ENCODE measurements around the gene FAM156B. TPM values are rescaled to one million over a fixed set of nuclear protein-coding genes. Genes with fewer than 3 reads are reported as not detected.

FAM156B gene
- total and polyA plus RNA-seq, 2 of the 4 experiments (the other 2 are of a cell fraction): 17.9 to 52.4 TPM

DNA sequence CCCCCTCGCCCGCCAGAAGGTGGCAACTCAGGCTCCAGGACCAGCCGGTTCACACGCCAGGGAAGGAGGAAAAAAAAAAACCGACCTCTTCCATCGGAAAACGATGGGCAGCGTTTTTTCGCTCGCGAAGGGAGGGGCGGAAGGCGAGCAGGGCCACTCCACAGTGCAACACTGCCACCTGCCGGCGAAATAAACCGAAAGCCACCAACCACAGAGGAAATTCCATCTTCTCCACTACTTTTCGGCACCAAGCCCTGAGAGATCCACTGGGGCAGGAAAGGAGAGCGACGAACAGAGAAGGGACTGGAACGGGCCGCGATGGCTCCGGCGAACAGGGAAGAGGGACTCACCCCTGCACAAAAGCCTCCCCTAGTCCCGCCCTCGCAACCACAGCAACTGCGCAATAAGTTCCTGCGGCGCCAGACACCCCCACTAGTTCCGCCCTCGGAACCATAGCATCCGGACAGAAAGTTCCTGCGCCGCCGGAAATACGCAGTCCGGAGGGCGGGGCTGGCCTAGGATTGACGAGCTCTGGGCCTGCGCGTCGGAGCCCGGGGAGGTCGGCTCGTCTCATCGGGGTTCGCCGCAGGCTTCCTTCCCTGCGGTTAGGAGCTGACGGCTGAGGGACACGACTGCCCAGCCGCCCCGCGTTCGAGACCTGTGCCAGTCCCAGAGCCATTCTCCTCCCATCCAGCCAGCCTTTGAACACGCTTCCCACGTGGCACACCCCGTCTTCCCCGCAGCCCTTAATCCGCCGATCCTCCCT is 37.8 kb downstream of the FAM156B start:
- in situ Hi-C loops (cut with MboI; ENCODE audit: low sequenced_read_pairs): no loop called here
- dilution Hi-C loops (cut with HindIII; ENCODE audit: low sequenced_read_pairs, unreplicated experiment): no loop called here
- H4K8ac ChIP-seq (ENCODE audit: low read depth in 2 of 2, low read length in 2 of 2): peak overlapping the region; percentile 57 to 97
- H3K4me1 ChIP-seq (ENCODE audit: control insufficient read depth, insufficient read depth, low read length): no peaks in the 10 kb centered on the region
- peak overlapping the region; percentile 98 for H3K23ac ChIP-seq (ENCODE audit: low read depth, low read length)
- peak overlapping the region; percentile 88 for H3K18ac ChIP-seq (ENCODE audit: low read depth, low read length)
- H3K9ac ChIP-seq (ENCODE audit: low read depth, low read length): peak overlapping the region; percentile 95
- CTCF ChIA-PET: no interaction called here
- peak overlapping the region; percentile 91 for H2BK5ac ChIP-seq (ENCODE audit: low read depth, low read length, poor library complexity, severe bottlenecking)
- peak overlapping the region; percentile 86; the same call in 1 of the 3 replicates for H2BK15ac ChIP-seq (ENCODE audit: low read depth, low read length)
- peak overlapping the region; percentile 98 for H2AK9ac ChIP-seq (replicated peaks; ENCODE audit: low read depth, low read length, poor library complexity)
- peak overlapping the region; percentile 95 for H3K56ac ChIP-seq (ENCODE audit: extremely low read depth, insufficient read depth, low read length)
- peak overlapping the region; percentile 99 for H4K91ac ChIP-seq (ENCODE audit: insufficient read depth, low read depth, low read length)
- H2BK20ac ChIP-seq (ENCODE audit: low read depth, low read length): peak overlapping the region; percentile 90
- peak overlapping the region; percentile 95 for H4K5ac ChIP-seq (ENCODE audit: low read depth, low read length)
- ATAC-seq (ENCODE audit: low read depth) (peak; percentile 96), DNase-seq (peak; percentile 96)
- H3K4ac ChIP-seq (ENCODE audit: low read depth, low read length): peak overlapping the region; percentile 99
- H3K27ac ChIP-seq (ENCODE audit: insufficient read depth, low read length): peak overlapping the region; percentile 97
- H3K79me1 ChIP-seq (ENCODE audit: low read depth in 1 of 2, low read length in 2 of 2): peaks cover 0 to 2% of the 10 kb centered on the region in 2 experiments; a peak in 1 of 4 replicates
- H3K4me3 ChIP-seq (ENCODE audit: insufficient read depth, low read depth, low read length): peak overlapping the region; percentile 57
- BruUV-seq (replicated peaks): no TSS peak
- intact Hi-C loops (cut with micrococcal nuclease): no loop called here
- WGBS, 2 experiments (ENCODE audit: extremely low coverage in 2 of 2, insufficient read length in 1 of 2): 0% methylated on average over 2 of the region's 61 CpGs; no CpG with 5 or more reads in 1 of the 2 experiments
- no peaks in the 10 kb centered on the region for H3K9me3 ChIP-seq (ENCODE audit: control insufficient read depth, insufficient read depth, low read length)
- H3K27me3 ChIP-seq (ENCODE audit: control insufficient read depth, insufficient read depth, low read length): no peaks in the 10 kb centered on the region
- no peaks in the 10 kb centered on the region for H4K20me1 ChIP-seq (ENCODE audit: insufficient read depth, low read length)
- no peaks in the 10 kb centered on the region for H3K36me3 ChIP-seq (ENCODE audit: control insufficient read depth, insufficient read depth, low read length)
- H3K9me1 ChIP-seq (ENCODE audit: insufficient read depth, low read length): peaks cover 2% of the 10 kb centered on the region; the same call in 1 of the 2 replicates
- H2BK120ac ChIP-seq (ENCODE audit: low read depth, low read length): peak overlapping the region; percentile 95
- H2AFZ ChIP-seq (replicated peaks; ENCODE audit: low read length, poor library complexity): peak overlapping the region; percentile 100
- peak overlapping the region; percentile 97 for H2AK5ac ChIP-seq (ENCODE audit: low read depth, low read length)
- peak overlapping the region; percentile 85 for H3K4me2 ChIP-seq (ENCODE audit: low read depth, low read length)
- POLR2A ChIA-PET (ENCODE audit: unreplicated experiment): interaction anchor here (0.6 kb wide), 1 partner anchor 311 kb away, joined by 5 read pairs; no protein-coding TSS in a partner anchor
- peak overlapping the region; percentile 99 for H3K14ac ChIP-seq (replicated peaks; ENCODE audit: low read depth, low read length)
- TF ChIP-seq FOS (IDR thresholded peaks at IDR 0.05; ENCODE audit: low read depth, low read length): peak; percentile 8; the same call in 1 of the 2 replicates
- TF ChIP-seq, protein P1, sequence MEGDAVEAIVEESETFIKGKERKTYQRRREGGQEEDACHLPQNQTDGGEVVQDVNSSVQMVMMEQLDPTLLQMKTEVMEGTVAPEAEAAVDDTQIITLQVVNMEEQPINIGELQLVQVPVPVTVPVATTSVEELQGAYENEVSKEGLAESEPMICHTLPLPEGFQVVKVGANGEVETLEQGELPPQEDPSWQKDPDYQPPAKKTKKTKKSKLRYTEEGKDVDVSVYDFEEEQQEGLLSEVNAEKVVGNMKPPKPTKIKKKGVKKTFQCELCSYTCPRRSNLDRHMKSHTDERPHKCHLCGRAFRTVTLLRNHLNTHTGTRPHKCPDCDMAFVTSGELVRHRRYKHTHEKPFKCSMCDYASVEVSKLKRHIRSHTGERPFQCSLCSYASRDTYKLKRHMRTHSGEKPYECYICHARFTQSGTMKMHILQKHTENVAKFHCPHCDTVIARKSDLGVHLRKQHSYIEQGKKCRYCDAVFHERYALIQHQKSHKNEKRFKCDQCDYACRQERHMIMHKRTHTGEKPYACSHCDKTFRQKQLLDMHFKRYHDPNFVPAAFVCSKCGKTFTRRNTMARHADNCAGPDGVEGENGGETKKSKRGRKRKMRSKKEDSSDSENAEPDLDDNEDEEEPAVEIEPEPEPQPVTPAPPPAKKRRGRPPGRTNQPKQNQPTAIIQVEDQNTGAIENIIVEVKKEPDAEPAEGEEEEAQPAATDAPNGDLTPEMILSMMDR (conservative IDR thresholded peaks at IDR 0.05; ENCODE audit: low read depth, low read length): peak; percentile 98
- TF ChIP-seq RFX5 (IDR thresholded peaks at IDR 0.05; ENCODE audit: low read depth, low read length): no peak
- no peak for TF ChIP-seq BHLHE40 (IDR thresholded peaks at IDR 0.05; ENCODE audit: low read depth, low read length)
- TF ChIP-seq, protein P2, sequence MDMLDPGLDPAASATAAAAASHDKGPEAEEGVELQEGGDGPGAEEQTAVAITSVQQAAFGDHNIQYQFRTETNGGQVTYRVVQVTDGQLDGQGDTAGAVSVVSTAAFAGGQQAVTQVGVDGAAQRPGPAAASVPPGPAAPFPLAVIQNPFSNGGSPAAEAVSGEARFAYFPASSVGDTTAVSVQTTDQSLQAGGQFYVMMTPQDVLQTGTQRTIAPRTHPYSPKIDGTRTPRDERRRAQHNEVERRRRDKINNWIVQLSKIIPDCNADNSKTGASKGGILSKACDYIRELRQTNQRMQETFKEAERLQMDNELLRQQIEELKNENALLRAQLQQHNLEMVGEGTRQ (IDR thresholded peaks at IDR 0.05; ENCODE audit: low read depth, low read length): no peak
- TF ChIP-seq RAD21 (IDR thresholded peaks at IDR 0.05; ENCODE audit: low read length): peak; percentile 98
- peak; percentile 89 for TF ChIP-seq CEBPB (IDR thresholded peaks at IDR 0.05; ENCODE audit: low read depth, low read length)
- no peak for TF ChIP-seq CHD1 (IDR thresholded peaks at IDR 0.05; ENCODE audit: low read depth, low read length)
- no peak for TF ChIP-seq NFE2L2 (IDR thresholded peaks at IDR 0.05; ENCODE audit: low read depth, low read length)
- TF ChIP-seq MAFK (IDR thresholded peaks at IDR 0.05; ENCODE audit: low read depth, low read length): no peak
- TF ChIP-seq, protein P3, sequence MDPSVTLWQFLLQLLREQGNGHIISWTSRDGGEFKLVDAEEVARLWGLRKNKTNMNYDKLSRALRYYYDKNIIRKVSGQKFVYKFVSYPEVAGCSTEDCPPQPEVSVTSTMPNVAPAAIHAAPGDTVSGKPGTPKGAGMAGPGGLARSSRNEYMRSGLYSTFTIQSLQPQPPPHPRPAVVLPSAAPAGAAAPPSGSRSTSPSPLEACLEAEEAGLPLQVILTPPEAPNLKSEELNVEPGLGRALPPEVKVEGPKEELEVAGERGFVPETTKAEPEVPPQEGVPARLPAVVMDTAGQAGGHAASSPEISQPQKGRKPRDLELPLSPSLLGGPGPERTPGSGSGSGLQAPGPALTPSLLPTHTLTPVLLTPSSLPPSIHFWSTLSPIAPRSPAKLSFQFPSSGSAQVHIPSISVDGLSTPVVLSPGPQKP (IDR thresholded peaks at IDR 0.05; ENCODE audit: borderline replicate concordance, low read depth, low read length): no peak
- TF ChIP-seq POLR2A (IDR thresholded peaks at IDR 0.05; ENCODE audit: low read depth, low read length): peak; percentile 69
- TF ChIP-seq RCOR1 (IDR thresholded peaks at IDR 0.05; ENCODE audit: insufficient replicate concordance, low read length): no peak
- 0 out of 2 replicates have a peak, but pooled peaks have one; percentile 14 for TF ChIP-seq MXI1 (IDR thresholded peaks at IDR 0.05; ENCODE audit: borderline replicate concordance, low read depth, low read length)

Data from IMR-90 (cell line).